ENCODE results near the gene TKT. TPM values are rescaled to one million over a fixed set of nuclear protein-coding genes. Genes with fewer than 3 reads are reported as not detected.
"Not testable (repeated sequence)": the region's sequence is repeated elsewhere in the genome, so short reads cannot be mapped to it uniquely, and the experiment has no call there.

Gene TKT
- total and polyA plus RNA-seq, 2 donors = 66.5 to 449 TPM

DNA sequence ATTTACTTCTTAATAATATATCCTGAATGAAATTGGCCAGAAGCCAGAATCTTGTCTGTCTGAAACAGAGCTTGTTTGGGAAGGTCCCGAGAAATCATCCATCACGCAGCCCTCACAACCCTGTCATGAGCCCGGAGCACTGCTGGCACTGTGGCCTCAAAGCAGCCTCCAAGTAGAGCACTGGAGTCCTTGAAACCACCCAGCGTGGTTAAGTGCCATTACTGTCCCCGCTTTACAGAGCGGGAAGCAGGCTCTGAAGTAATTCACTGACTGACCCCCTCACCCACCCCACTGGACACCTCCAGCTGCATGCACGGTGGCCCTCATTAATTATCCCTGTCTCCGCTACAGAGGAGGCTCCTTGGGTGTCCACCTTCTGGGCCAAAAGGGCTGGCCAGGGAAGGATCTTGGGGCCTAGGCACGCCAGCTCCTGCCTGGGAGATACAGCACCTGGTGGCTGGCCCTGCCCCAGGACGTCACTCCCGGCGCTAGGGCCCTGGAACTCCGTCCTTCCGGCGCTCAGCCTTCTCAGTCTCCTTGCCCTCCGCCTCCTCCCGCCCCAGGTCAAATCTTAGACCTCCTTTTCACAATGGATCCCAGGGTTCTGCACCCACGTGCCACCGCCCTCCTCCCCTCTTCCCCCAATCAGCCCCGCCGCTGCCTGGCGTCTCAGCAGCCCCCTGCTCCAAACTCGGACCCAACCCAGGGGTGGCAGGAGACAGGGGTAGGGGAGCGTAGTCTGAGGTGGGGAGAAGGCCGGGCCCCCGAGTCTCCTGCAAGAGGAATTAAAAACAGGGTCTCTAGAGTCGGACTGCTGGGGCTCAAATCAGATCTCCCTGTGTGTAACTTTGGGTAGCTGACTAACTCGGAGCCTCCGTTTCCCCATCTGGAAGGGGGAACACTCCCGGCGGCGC lies 1.1 kb downstream of the TKT start:
- peak overlapping the region; percentile 73 for H3K4me3 ChIP-seq (ENCODE audit: low read depth, low read length)
- DNase-seq (ENCODE audit: extremely low spot score) = peak; percentile 28
- H3K27ac ChIP-seq (ENCODE audit: low read depth) = peak overlapping the region; percentile 75
- H3K4me1 ChIP-seq (ENCODE audit: insufficient read depth) = peaks cover 1% of the 10 kb centered on the region
- WGBS = 3% methylated on average over 32 of the region's 32 CpGs
- H3K36me3 ChIP-seq (ENCODE audit: insufficient read depth) = no peaks in the 10 kb centered on the region

DNA sequence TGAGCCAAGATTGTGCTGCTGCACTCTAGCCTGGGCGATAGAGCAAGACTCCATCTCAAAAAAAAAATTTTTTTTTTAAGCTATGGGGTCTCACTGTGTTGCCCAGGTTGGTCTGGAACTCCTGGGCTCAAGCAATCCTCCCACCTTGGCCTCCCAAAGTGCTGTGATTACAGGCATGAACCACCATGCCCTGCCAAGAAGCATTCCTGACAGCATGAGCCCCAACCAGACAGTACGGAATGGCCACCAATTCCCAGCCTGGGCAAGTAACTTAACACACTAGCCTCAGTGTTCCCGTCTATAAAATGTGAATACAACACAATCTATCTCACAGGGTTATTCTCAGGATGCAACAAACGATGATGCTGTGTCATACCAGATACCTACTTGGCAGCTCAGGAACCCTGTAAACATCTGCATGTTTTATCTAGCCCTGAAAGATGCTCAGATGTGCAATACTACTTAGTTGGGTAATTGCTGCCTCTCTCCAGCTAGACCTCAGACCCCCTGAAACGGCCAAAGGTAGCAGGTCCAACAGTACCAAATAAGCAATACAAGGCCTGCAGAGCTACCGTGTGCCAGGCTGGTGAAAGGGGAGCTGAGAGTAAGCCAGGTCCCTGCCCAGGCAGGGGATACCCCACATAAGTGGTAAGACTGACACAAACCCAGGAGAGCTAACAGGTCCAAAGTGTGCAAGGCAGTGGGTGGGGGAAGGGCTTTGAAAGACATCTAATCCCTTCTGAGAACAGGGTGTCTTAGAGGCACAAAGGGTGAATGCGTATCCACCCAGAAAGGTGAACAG lies 1.9 kb downstream of the TKT start:
- Histone ChIP-seq H3K36me3 (ENCODE audit: insufficient read depth) (no peaks in the 10 kb centered on the region), H3K4me1 (ENCODE audit: insufficient read depth) (peaks cover 1% of the 10 kb centered on the region), H3K4me3 (ENCODE audit: low read depth, low read length) (peak overlapping the region; percentile 73), H3K27ac (ENCODE audit: low read depth) (no peak overlapping the region)
- DNase-seq (ENCODE audit: extremely low spot score) = no peak
- WGBS = 66% methylated on average over 7 of the region's 7 CpGs

DNA sequence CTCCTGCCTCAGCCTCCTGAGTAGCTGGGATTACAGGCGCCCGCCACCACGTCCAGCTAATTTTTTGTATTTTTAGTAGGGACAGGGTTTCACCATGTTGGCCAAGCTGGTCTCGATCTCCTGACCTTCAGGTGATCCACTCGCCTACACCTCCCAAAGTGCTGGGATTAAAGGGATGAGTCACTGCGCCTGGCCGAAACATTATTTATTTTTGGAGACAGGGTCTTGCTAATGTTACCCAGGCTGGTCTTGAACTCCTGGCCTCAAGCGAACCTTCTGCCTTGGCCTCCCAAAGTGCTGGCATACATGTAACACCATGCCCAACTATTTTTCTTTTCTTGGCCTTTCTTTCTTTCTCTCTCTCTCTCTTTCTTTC lies 2.9 kb downstream of the TKT start:
- not testable (repeated sequence) for H3K36me3 ChIP-seq (ENCODE audit: insufficient read depth); DNase-seq (ENCODE audit: extremely low spot score); H3K27ac ChIP-seq (ENCODE audit: low read depth); H3K4me1 ChIP-seq (ENCODE audit: insufficient read depth); H3K4me3 ChIP-seq (ENCODE audit: low read depth, low read length)
- 83% methylated on average over 8 of the region's 8 CpGs for WGBS

DNA sequence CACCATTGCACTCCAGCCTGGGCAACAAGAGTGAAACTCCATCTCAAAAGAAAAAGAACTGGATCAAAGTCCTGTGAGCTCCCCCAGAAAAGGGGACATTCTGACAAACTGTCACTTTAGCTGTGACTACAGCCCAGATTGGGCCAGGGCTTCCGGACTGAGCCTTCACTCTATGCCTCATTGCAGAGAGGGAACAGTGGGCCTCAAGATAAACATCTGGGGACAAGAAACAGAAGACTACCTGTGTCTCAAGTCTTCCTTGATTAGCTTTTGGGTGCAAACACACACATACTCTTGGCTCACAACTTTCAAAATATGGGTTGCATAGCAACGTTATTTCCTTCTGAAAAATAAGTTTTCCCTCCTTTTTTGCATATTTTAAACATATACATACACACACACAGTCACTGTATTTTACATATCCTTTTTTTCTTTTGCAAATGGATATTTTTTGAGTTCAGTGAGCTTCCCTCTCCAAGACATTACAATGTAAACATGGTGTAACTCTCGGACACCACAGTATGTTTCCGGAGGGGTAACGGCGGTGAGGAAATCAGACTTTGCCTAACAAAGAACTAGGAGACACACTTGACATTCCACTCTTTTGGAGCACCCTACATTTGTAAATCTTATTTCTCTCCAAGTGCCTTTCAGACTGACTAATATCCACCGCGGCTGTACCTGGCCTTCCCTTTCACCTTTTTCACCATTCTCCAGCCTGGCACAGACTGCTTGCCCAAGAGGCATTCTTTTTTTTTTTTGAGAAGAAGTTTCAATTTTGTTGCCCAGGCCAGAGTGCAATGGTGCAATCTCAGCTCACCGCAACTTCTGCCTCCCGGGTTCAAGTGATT lies 3.5 kb downstream of the TKT start:
- WGBS = 51% methylated on average over 10 of the region's 10 CpGs
- no peak overlapping the region for H3K27ac ChIP-seq (ENCODE audit: low read depth)
- DNase-seq (ENCODE audit: extremely low spot score) = no peak
- H3K4me3 ChIP-seq (ENCODE audit: low read depth, low read length) = no peak overlapping the region
- H3K4me1 ChIP-seq (ENCODE audit: insufficient read depth) = peaks cover 1% of the 10 kb centered on the region
- H3K36me3 ChIP-seq (ENCODE audit: insufficient read depth) = no peaks in the 10 kb centered on the region

DNA sequence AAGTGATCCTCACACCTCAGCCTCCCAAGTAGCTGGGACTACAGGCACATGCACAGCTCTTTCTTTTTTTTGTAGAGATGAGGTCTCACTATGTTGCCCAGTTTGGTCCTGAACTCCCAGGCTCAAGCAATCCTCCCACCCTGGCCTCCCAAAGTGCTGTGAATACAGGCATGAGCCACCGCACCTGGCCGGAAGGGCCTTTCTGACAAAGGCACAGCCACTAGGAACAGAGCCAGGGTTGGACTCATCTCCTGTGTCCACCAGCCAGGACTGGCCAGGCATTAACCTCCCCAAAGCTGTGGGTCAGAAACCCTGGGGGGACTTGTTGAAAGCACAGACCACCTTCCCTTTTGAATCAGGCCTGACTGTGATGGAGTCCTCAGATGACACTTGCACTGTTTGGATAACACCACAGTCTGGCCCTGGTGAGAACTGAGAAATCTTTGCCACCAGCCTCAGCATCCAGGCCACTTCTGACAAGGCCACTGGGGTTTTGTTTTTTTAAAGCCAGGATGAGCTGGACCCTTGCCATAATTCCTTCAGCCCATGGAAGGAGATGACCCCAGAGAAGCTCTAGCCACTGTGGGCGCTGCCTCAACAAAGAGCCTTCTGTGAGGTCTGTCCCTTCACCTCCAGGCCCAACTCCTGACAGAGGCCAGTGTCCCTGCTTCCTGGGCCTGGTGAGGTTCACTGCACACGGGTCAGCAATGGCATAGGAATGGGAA lies 4.8 kb downstream of the TKT start:
- H3K4me1 ChIP-seq (ENCODE audit: insufficient read depth) = peaks cover 1% of the 10 kb centered on the region
- H3K4me3 ChIP-seq (ENCODE audit: low read depth, low read length) = no peak overlapping the region
- no peaks in the 10 kb centered on the region for H3K36me3 ChIP-seq (ENCODE audit: insufficient read depth)
- 82% methylated on average over 4 of the region's 4 CpGs for WGBS
- H3K27ac ChIP-seq (ENCODE audit: low read depth) = no peak overlapping the region
- DNase-seq (ENCODE audit: extremely low spot score) = no peak

DNA sequence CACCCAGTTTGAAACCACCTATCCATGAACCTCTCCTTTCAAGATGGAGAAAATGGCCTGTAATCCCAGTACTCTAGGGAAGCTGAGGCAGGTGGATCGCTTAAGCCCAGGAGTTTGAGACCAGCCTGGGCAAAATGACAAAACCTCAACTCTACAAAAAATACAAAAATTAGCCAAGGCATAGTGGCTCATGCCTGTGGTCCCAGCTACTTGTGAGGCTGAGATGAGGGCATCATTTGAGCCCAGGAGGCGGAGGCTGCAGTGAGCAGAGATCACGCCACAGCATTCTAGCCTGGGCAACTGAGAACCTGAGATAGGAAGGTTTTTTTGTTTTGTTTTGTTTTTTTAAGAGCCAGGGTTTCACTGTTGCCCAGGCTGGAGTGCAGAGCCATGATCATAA lies 5.4 kb downstream of the TKT start:
- Histone ChIP-seq H3K4me3 (ENCODE audit: low read depth, low read length) (no peak overlapping the region), H3K27ac (ENCODE audit: low read depth) (no peak overlapping the region), H3K4me1 (ENCODE audit: insufficient read depth) (peaks cover 1% of the 10 kb centered on the region), H3K36me3 (ENCODE audit: insufficient read depth) (no peaks in the 10 kb centered on the region)
- no peak for DNase-seq (ENCODE audit: extremely low spot score)
- WGBS = 95% methylated on average over 3 of the region's 3 CpGs

DNA sequence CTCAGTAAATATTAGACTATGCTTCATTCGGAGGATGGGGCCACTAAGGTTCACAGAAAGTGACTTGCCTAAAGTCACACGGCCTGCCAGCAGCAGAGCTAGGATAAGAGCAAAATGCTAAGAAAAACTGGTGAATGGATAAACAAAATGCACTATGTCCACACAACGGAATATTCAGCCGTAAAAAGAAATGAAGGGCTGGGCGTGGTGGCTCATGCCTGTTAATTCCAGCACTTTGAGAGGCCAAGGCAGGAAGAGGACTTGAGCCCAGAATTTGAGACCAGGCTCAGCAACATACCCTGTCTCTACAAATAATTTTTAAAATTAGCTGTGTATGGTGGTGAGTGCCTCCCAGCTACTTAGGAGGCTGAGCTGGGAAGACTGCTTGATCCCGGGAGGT lies 7.7 kb downstream of the TKT start:
- no peaks in the 10 kb centered on the region for H3K4me1 ChIP-seq (ENCODE audit: insufficient read depth)
- H3K4me3 ChIP-seq (ENCODE audit: low read depth, low read length) = no peak overlapping the region
- 85% methylated on average over 6 of the region's 6 CpGs for WGBS
- H3K27ac ChIP-seq (ENCODE audit: low read depth) = no peak overlapping the region
- H3K36me3 ChIP-seq (ENCODE audit: insufficient read depth) = no peaks in the 10 kb centered on the region
- DNase-seq (ENCODE audit: extremely low spot score) = no peak

DNA sequence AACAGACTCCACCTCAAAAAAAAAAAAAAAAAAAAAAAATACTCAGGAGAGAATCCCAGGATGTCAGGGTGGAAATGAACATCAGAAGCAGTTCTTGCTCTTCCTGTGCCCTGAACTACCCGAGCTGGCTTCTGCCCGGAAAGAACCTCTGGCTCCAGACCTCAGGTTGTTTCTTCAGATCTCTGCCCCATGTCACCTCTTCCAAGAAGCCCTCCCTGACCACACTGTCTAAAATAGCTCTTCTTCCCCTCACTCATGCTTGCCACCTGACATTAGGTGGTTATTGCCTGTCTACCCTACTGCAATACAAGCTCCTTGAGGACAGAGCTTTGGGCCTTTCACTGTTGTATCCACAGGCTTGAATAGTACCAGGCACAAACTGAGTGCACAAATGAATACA lies 8.2 kb downstream of the TKT start:
- 82% methylated on average over 2 of the region's 2 CpGs for WGBS
- no peak for DNase-seq (ENCODE audit: extremely low spot score)
- H3K4me1 ChIP-seq (ENCODE audit: insufficient read depth) = no peaks in the 10 kb centered on the region

DNA sequence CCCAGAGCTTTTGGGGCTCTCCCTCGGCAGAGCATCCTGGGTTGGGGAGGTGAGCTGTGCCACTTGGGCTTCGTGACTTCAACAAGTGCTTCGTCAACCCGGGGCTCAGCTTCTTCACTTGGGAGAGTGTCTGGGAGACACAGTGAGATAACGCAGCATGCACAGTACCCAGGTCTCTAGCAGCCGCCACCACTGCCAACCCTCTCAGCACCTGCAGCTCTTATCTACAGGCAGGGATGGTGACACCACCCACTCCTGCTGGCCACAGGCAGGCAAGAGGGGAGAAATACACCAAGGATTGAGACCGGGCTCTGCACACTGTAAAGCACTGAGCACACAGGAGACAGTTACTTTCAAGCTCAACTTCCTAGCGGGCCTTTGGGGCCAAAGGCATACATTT lies 11.6 kb downstream of the TKT start:
- H3K36me3 ChIP-seq (ENCODE audit: insufficient read depth) = peaks cover 6% of the 10 kb centered on the region
- H3K4me1 ChIP-seq (ENCODE audit: insufficient read depth) = no peaks in the 10 kb centered on the region
- whole genome bisulfite sequencing = 93% methylated on average over 8 of the region's 8 CpGs
- H3K4me3 ChIP-seq (ENCODE audit: low read depth, low read length) = no peak overlapping the region
- H3K27ac ChIP-seq (ENCODE audit: low read depth) = no peak overlapping the region
- DNase-seq (ENCODE audit: extremely low spot score) = no peak

More for the DNA sequence above, 8.2 kb downstream of the TKT start:
- Histone ChIP-seq H3K4me3 (ENCODE audit: low read depth, low read length) (no peak overlapping the region), H3K36me3 (ENCODE audit: insufficient read depth) (no peaks in the 10 kb centered on the region), H3K27ac (ENCODE audit: low read depth) (no peak overlapping the region)

DNA sequence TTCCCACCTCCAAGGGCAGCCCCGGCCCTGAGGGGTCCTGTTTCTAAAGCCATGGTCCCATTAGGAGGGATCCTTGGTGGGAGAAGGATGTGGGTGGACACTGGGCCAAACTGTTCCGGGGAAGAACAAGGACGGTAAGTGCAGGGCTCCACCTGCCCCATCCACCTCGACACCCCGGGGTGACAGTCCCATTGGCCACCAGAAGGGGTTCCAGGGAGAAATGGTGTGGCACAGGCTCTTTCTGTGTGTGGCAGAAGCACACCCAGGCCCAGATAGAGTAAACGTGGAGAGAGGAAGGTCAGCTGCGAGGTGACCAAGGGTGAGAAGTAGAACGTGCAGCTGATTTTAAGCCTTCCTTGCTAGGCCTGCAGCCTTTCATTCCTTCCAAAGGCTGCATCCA lies 12.0 kb downstream of the TKT start:
- Histone ChIP-seq H3K4me3 (ENCODE audit: low read depth, low read length) (no peak overlapping the region), H3K4me1 (ENCODE audit: insufficient read depth) (no peaks in the 10 kb centered on the region), H3K36me3 (ENCODE audit: insufficient read depth) (peaks cover 6% of the 10 kb centered on the region), H3K27ac (ENCODE audit: low read depth) (no peak overlapping the region)
- WGBS = 88% methylated on average over 8 of the region's 8 CpGs
- no peak for DNase-seq (ENCODE audit: extremely low spot score)

DNA sequence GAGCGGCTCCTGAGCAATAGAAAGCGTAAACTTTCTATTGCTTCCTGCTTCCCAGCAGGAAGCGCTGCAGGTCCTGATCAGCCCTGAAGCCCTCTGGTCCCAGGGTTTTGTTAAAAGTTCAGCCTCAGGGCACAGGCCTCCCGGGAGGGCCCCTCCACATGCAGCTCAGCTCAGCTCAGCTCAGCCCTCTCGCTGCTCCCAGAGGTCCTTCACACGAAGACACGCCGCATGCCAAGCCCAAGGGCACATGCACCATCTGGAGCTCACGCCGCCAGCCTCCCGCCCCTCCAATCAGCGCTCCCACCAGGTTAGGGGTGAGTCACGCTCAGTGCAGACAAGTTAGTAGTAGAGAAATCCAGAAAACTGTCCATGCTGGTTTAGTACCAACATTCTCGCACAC lies 12.7 kb downstream of the TKT start:
- no peak overlapping the region for H3K27ac ChIP-seq (ENCODE audit: low read depth)
- peaks cover 6% of the 10 kb centered on the region for H3K36me3 ChIP-seq (ENCODE audit: insufficient read depth)
- H3K4me3 ChIP-seq (ENCODE audit: low read depth, low read length) = no peak overlapping the region
- 61% methylated on average over 14 of the region's 14 CpGs for WGBS
- H3K4me1 ChIP-seq (ENCODE audit: insufficient read depth) = no peaks in the 10 kb centered on the region
- no peak for DNase-seq (ENCODE audit: extremely low spot score)

DNA sequence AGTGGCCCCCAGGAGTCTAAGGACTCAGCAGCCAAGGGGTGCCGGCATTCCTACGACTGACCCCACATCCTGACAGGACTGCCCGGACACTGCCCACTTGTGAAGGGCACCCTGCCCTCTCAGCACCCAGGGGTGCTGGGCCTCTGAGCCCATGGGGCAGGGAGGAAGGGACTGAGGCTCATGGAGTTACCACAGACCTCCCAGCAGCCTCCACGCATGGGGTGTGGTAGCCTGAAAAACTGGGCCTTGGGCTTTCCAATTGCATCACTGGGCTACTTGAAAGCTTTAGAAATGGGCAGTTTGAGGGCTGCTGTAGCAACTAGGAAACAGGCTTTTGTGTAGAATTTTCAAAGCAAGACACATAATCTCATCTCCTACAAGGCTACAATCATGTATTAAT lies 13.2 kb downstream of the TKT start:
- H3K36me3 ChIP-seq (ENCODE audit: insufficient read depth) = peaks cover 6% of the 10 kb centered on the region
- H3K4me1 ChIP-seq (ENCODE audit: insufficient read depth) = no peaks in the 10 kb centered on the region
- DNase-seq (ENCODE audit: extremely low spot score) = no peak
- H3K4me3 ChIP-seq (ENCODE audit: low read depth, low read length) = no peak overlapping the region
- H3K27ac ChIP-seq (ENCODE audit: low read depth) = no peak overlapping the region
- 82% methylated on average over 4 of the region's 4 CpGs for WGBS

DNA sequence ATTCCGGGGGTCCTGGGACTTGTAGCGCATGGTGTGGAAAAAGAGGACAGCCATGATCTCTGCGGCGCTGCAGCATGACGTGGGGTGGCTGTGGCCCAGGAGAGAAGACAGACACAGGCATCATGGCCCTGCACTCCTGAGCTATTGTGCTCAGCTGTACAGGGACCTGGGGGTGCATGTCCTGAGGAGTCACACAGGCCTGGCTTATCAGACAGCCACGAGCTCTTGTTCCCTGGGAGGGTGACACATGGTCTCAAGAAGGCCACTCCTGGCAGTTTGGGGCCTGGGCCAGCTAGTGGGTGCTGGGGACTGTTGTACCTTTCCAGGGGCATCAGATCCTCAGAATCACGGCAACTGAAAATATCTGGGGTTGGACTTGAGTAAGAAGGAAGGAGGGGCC lies 13.7 kb downstream of the TKT start:
- Histone ChIP-seq H3K36me3 (ENCODE audit: insufficient read depth) (peaks cover 6% of the 10 kb centered on the region), H3K4me1 (ENCODE audit: insufficient read depth) (no peaks in the 10 kb centered on the region)
- 94% methylated on average over 7 of the region's 7 CpGs for WGBS

More for the DNA sequence above, 13.7 kb downstream of the TKT start:
- Histone ChIP-seq H3K27ac (ENCODE audit: low read depth) (no peak overlapping the region), H3K4me3 (ENCODE audit: low read depth, low read length) (no peak overlapping the region)
- DNase-seq (ENCODE audit: extremely low spot score) = no peak

Data from urinary bladder (tissue), 4 donors.